HepG2 (cell line): ENCODE data around the gene TGFA. TPM values are rescaled to one million over a fixed set of nuclear protein-coding genes. Genes with fewer than 3 reads are reported as not detected.

Source experiments
- AKAP8 ChIP-seq: sonication (generic); formaldehyde crosslinking; IDR thresholded peaks from 2 replicates; pipeline ENCODE4 v1.5.1; 2020; ENCODE audit warnings: mild to moderate bottlenecking, missing genetic modification reagents
- GATAD2A ChIP-seq: IDR thresholded peaks from 2 replicates; pipeline ENCODE4 v1.6.1; 2016
- MBNL3 ChIP-seq: fragments of 250-450 bp; sonication (Bioruptor Pico); conservative IDR thresholded peaks from 2 replicates; pipeline ENCODE4 v1.8.0; 2022; ENCODE audit warnings: mild to moderate bottlenecking, inconsistent platforms
- NR2F1 ChIP-seq, 2 experiments: fragments of 450-650 bp in 1 of 2; formaldehyde crosslinking in 1 of 2; IDR thresholded peaks; 2 replicates each; pipeline versions ENCODE4 v1.5.0 to v1.6.1; 2016 to 2020; ENCODE audit warnings: mild to moderate bottlenecking in 1 of 2, missing compliant biosample characterization in 1 of 2, missing genetic modification reagents in 1 of 2, moderate library complexity in 1 of 2
- PHB2 ChIP-seq: fragments of 450-650 bp; IDR thresholded peaks from 2 replicates; pipeline ENCODE4 v1.6.1; 2018; ENCODE audit not compliant: partially characterized antibody
- PPARG ChIP-seq: conservative IDR thresholded peaks from 2 replicates; pipeline ENCODE4 v1.6.1; 2016; ENCODE audit warnings: missing biosample characterization, missing genetic modification reagents
- SUZ12 ChIP-seq: fragments of 150-350 bp; IDR thresholded peaks from 2 replicates; pipeline ENCODE4 v1.6.1; 2014; ENCODE audit warnings: low read depth, low read length
- TSC22D2 ChIP-seq: sonication (generic); formaldehyde crosslinking; IDR thresholded peaks from 2 replicates; pipeline ENCODE4 v1.5.1; 2020; ENCODE audit warnings: missing genetic modification reagents, mild to moderate bottlenecking, borderline replicate concordance
- ZNF619 ChIP-seq: sonication (generic); formaldehyde crosslinking; IDR thresholded peaks from 2 replicates; pipeline ENCODE4 v1.4.0; 2020; ENCODE audit warnings: mild to moderate bottlenecking, missing genetic modification reagents
- ZNF782 ChIP-seq: sonication (generic); formaldehyde crosslinking; IDR thresholded peaks from 2 replicates; pipeline ENCODE4 v1.4.0; 2020; ENCODE audit warnings: missing genetic modification reagents, mild to moderate bottlenecking, borderline replicate concordance
- ZSCAN12 ChIP-seq: sonication (generic); formaldehyde crosslinking; IDR thresholded peaks from 2 replicates; pipeline ENCODE4 v1.9.0; 2021; ENCODE audit warnings: mild to moderate bottlenecking, missing genetic modification reagents
- polyA plus RNA-seq, 8 experiments: library from polyadenylated mRNA; depleted of rRNA in 3 of 8; stranded (reverse) in 7 of 8; unstranded in 1 of 8; fragments of >200 nt; fragmentation: Illumina TruSeq in 4 of 8; extraction: Trizol in 4 of 8; gene quantifications; 2 replicates each; pipeline versions ENCODE4 v1.2.1 to v1.2.3, GENCODE V29; 2011 to 2016; ENCODE audit warnings: low read depth in 4 of 8, missing spikeins in 1 of 8, mixed read lengths in 1 of 8; ENCODE audit not compliant: insufficient read depth in 1 of 8
- total RNA-seq, 5 experiments: library from RNA; depleted of rRNA; stranded (reverse); fragments of >200 nt; fragmentation: Illumina TruSeq; extraction: Trizol; gene quantifications; 2 replicates each; pipeline ENCODE4 v1.2.3, GENCODE V29; 2016; ENCODE audit warnings: low read depth in 1 of 5
- TF ChIP-seq, protein P1 (sequence below): sonication (generic); formaldehyde crosslinking; IDR thresholded peaks from 2 replicates; pipeline ENCODE4 v1.4.0; 2020; ENCODE audit warnings: missing genetic modification reagents
- TF ChIP-seq, protein P2 (sequence below): sonication (generic); formaldehyde crosslinking; IDR thresholded peaks from 2 replicates; pipeline ENCODE4 v1.5.0; 2020; ENCODE audit warnings: missing genetic modification reagents
- TF ChIP-seq, protein P3 (sequence below): sonication (generic); formaldehyde crosslinking; IDR thresholded peaks from 2 replicates; pipeline ENCODE4 v1.5.0; 2020; ENCODE audit warnings: missing genetic modification reagents, mild to moderate bottlenecking, borderline replicate concordance
- TF ChIP-seq, protein P4 (sequence below): IDR thresholded peaks from 2 replicates; pipeline ENCODE4 v1.6.1; 2016; ENCODE audit warnings: mild to moderate bottlenecking
- TF ChIP-seq, protein P5 (sequence below): IDR thresholded peaks from 2 replicates; pipeline ENCODE4 v1.6.1; 2016; ENCODE audit warnings: low read depth
- TF ChIP-seq, protein P6 (sequence below), 2 experiments: IDR thresholded peaks; 2 replicates each; pipeline ENCODE4 v1.6.1; 2011 to 2012; ENCODE audit warnings: low read length in 2 of 2, borderline replicate concordance in 1 of 2, low read depth in 1 of 2, mild to moderate bottlenecking in 1 of 2, moderate library complexity in 1 of 2
- TF ChIP-seq, protein P7 (sequence below): sonication (generic); IDR thresholded peaks from 2 replicates; pipeline ENCODE4 v1.6.1; 2016; ENCODE audit warnings: low read depth, borderline replicate concordance

Gene TGFA
- total and polyA plus RNA-seq, 2 of the 13 experiments (the other 11 are each of a cell fraction or from before 2014, with no cell fraction given) = 7.8 to 15.3 TPM

DNA sequence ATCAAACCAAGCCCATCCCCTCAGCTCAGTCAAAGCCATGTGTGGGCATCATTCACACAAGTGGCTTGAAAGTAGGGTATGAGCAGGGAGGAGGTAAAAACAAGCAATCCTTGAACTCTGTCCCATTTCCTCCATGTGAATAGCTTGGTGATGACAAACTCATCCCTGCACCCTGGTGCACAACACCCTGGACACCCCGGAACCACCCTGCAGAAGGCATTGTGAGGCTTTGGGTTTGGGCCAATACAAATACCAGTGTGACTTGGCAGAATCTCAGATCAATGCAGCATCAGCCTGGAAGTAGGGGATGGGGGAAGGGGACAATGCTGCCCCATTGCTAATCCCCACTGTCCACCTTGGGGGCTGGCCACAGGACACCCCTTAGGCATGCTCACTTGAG lies 28.6 kb downstream of the TGFA start (continued):
- TF ChIP-seq, protein P1, sequence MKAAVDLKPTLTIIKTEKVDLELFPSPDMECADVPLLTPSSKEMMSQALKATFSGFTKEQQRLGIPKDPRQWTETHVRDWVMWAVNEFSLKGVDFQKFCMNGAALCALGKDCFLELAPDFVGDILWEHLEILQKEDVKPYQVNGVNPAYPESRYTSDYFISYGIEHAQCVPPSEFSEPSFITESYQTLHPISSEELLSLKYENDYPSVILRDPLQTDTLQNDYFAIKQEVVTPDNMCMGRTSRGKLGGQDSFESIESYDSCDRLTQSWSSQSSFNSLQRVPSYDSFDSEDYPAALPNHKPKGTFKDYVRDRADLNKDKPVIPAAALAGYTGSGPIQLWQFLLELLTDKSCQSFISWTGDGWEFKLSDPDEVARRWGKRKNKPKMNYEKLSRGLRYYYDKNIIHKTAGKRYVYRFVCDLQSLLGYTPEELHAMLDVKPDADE = no peak
- TF ChIP-seq, protein P2, sequence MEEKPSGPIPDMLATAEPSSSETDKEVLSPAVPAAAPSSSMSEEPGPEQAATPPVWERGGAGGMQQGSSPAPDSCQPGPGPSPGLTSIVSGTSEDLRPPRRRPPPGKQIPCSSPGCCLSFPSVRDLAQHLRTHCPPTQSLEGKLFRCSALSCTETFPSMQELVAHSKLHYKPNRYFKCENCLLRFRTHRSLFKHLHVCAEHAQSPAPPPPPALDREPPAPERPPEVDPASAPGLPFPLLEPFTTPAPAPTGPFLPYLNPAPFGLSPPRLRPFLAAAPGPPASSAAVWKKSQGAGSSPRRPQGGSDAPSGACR = no peak
- no peak for TF ChIP-seq ZNF619 (CRISPR knock-in tag)
- TF ChIP-seq MBNL3 (CRISPR knock-in tag) = no peak
- no peak for TF ChIP-seq ZNF782 (CRISPR knock-in tag)
- no peak for TF ChIP-seq ZSCAN12 (CRISPR knock-in tag)
- no peak for TF ChIP-seq SUZ12
- TF ChIP-seq, protein P3, sequence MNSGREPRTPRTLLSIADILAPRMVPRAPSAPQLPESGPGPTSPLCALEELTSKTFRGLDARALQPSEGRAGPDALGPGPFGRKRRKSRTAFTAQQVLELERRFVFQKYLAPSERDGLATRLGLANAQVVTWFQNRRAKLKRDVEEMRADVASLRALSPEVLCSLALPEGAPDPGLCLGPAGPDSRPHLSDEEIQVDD = no peak
- peak; percentile 65; the same call in 1 of the 2 replicates for TF ChIP-seq GATAD2A (CRISPR knock-in tag)
- TF ChIP-seq NR2F1 (CRISPR knock-in tag; IDR thresholded peaks at IDR 0.05) = no peak
- no peak for TF ChIP-seq AKAP8
- TF ChIP-seq, protein P4, sequence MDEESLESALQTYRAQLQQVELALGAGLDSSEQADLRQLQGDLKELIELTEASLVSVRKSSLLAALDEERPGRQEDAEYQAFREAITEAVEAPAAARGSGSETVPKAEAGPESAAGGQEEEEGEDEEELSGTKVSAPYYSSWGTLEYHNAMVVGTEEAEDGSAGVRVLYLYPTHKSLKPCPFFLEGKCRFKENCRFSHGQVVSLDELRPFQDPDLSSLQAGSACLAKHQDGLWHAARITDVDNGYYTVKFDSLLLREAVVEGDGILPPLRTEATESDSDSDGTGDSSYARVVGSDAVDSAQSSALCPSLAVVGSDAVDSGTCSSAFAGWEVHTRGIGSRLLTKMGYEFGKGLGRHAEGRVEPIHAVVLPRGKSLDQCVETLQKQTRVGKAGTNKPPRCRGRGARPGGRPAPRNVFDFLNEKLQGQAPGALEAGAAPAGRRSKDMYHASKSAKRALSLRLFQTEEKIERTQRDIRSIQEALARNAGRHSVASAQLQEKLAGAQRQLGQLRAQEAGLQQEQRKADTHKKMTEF (CRISPR knock-in tag) = 0 out of 2 replicates have a peak, but pooled peaks have one; percentile 37
- TF ChIP-seq TSC22D2 (CRISPR knock-in tag) = no peak
- TF ChIP-seq, protein P5, sequence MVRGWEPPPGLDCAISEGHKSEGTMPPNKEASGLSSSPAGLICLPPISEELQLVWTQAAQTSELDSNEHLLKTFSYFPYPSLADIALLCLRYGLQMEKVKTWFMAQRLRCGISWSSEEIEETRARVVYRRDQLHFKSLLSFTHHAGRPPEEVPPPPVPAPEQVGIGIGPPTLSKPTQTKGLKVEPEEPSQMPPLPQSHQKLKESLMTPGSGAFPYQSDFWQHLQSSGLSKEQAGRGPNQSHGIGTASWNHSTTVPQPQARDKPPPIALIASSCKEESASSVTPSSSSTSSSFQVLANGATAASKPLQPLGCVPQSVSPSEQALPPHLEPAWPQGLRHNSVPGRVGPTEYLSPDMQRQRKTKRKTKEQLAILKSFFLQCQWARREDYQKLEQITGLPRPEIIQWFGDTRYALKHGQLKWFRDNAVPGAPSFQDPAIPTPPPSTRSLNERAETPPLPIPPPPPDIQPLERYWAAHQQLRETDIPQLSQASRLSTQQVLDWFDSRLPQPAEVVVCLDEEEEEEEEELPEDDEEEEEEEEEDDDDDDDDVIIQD = no peak
- TF ChIP-seq, protein P6, sequence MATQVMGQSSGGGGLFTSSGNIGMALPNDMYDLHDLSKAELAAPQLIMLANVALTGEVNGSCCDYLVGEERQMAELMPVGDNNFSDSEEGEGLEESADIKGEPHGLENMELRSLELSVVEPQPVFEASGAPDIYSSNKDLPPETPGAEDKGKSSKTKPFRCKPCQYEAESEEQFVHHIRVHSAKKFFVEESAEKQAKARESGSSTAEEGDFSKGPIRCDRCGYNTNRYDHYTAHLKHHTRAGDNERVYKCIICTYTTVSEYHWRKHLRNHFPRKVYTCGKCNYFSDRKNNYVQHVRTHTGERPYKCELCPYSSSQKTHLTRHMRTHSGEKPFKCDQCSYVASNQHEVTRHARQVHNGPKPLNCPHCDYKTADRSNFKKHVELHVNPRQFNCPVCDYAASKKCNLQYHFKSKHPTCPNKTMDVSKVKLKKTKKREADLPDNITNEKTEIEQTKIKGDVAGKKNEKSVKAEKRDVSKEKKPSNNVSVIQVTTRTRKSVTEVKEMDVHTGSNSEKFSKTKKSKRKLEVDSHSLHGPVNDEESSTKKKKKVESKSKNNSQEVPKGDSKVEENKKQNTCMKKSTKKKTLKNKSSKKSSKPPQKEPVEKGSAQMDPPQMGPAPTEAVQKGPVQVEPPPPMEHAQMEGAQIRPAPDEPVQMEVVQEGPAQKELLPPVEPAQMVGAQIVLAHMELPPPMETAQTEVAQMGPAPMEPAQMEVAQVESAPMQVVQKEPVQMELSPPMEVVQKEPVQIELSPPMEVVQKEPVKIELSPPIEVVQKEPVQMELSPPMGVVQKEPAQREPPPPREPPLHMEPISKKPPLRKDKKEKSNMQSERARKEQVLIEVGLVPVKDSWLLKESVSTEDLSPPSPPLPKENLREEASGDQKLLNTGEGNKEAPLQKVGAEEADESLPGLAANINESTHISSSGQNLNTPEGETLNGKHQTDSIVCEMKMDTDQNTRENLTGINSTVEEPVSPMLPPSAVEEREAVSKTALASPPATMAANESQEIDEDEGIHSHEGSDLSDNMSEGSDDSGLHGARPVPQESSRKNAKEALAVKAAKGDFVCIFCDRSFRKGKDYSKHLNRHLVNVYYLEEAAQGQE (IDR thresholded peaks at IDR 0.05; ENCODE audit: borderline replicate concordance in 1 of 2, low read depth in 1 of 2, low read length in 2 of 2) = no peak
- TF ChIP-seq PPARG (CRISPR knock-in tag) = peak; percentile 98
- no peak for TF ChIP-seq PHB2
- TF ChIP-seq, protein P7, sequence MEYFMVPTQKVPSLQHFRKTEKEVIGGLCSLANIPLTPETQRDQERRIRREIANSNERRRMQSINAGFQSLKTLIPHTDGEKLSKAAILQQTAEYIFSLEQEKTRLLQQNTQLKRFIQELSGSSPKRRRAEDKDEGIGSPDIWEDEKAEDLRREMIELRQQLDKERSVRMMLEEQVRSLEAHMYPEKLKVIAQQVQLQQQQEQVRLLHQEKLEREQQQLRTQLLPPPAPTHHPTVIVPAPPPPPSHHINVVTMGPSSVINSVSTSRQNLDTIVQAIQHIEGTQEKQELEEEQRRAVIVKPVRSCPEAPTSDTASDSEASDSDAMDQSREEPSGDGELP = no peak
